Tibial artery (tissue), 4 donors: ENCODE data around the gene GABBR1.

Experiments
- DNase-seq, 2 donors: peaks; one replicate each; pipeline ENCODE4 v3.0.0-alpha.2; 2019
- H3K27ac ChIP-seq, 2 donors: fragments of 200-600 bp; sonication (generic) in 1 of 2; 1 replicate in 1 of 2; 2 replicates in 1 of 2; pipeline ENCODE4 v1.5.1; 2018 to 2019; ENCODE audit warnings: mild to moderate bottlenecking in 1 of 2
- H3K27me3 ChIP-seq, 2 donors: fragments of 200-600 bp; sonication (generic) in 1 of 2; one replicate each; pipeline versions ENCODE4 v1.5.1 to v1.6.0; 2016 to 2019
- H3K36me3 ChIP-seq, 3 donors: fragments of 200-600 bp; sonication (generic) in 2 of 3; one replicate each; pipeline ENCODE4 v1.5.1; 2016 to 2019; ENCODE audit warnings: mild to moderate bottlenecking in 2 of 3
- H3K4me1 ChIP-seq, 4 donors: fragments of 200-600 bp; sonication (generic) in 2 of 4; 1 replicate in 3 of 4; 2 replicates in 1 of 4; pipeline ENCODE4 v1.5.1; 2016 to 2019
- H3K4me3 ChIP-seq, 2 donors: fragments of 200-600 bp; sonication (generic) in 1 of 2; 1 replicate in 1 of 2; 2 replicates in 1 of 2; pipeline ENCODE4 v1.5.1; 2018 to 2019; ENCODE audit warnings: mild to moderate bottlenecking in 2 of 2
- H3K9me3 ChIP-seq, 3 donors: fragments of 200-600 bp; sonication (generic) in 1 of 3; one replicate each; pipeline ENCODE4 v1.5.1; 2016 to 2019
- CTCF ChIP-seq, 2 experiments: fragments of 200-600 bp in 1 of 2; fragments of 450-650 bp in 1 of 2; IDR thresholded peaks; one replicate each; pipeline ENCODE4 v1.5.1; 2017 to 2019; ENCODE audit warnings: antibody characterized with exemption in 2 of 2, mild to moderate bottlenecking in 1 of 2, moderate library complexity in 1 of 2
- intact Hi-C: fragments of 100-400 bp; cut with DNase I; formaldehyde crosslinking; loops from one replicate; pipeline ENCODE4 v1.15.0; 2023; ENCODE audit warnings: low total_unique reads

Gene GABBR1

DNA sequence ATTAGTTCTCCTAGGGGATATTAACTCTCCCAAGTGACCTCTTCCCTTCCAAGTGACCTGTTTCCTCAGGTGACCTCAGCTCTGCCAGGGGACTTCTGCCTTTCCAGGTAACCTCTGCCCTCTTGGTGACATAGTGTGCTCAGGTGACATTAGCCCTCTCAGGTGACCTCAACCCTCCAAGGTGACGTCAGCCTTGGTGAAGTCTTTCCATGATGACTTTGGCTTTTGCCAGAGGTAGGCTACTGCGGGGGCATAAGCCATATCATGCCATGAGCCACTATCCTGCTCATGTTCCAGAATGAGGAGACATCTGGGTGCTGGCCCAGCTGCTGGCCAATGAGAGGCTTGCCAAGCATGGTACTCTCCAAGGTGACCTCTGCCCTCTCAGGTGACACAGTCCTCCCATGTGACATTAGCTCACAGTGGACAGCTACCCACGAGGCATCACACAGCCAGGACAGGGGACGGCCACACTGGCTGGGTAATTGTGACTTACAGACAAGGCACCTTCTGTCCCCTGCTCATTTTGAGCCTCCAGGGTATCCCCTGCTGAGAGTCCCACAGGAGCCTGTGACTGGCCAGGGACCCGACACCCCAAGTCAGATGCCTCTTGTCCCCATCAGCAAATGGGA is 104.6 kb downstream of the GABBR1 start:
- intact Hi-C loops, result no loop called here
- TF ChIP-seq CTCF (IDR thresholded peaks at IDR 0.05), result no peak
- H3K36me3 ChIP-seq, result no peaks in the 10 kb centered on the region
- no peaks in the 10 kb centered on the region for H3K9me3 ChIP-seq
- no peak overlapping the region for H3K27ac ChIP-seq
- H3K4me3 ChIP-seq, result no peak overlapping the region
- peaks cover 0 to 12% of the 10 kb centered on the region in 2 donors for H3K27me3 ChIP-seq
- DNase-seq, result no peak
- H3K4me1 ChIP-seq, result no peaks in the 10 kb centered on the region

GRCh38 chr6:29527564-29527963 is 105.4 kb downstream of the GABBR1 start:
- TF ChIP-seq CTCF (IDR thresholded peaks at IDR 0.05), result no peak
- intact Hi-C loops, result no loop called here
- no peak for DNase-seq
- H3K9me3 ChIP-seq, result no peaks in the 10 kb centered on the region
- no peak overlapping the region for H3K4me3 ChIP-seq
- peaks cover 0 to 12% of the 10 kb centered on the region in 2 donors for H3K27me3 ChIP-seq
- no peaks in the 10 kb centered on the region for H3K4me1 ChIP-seq
- no peaks in the 10 kb centered on the region for H3K36me3 ChIP-seq
- H3K27ac ChIP-seq, result no peak overlapping the region

GRCh38 chr6:29527126-29527525 is 105.9 kb downstream of the GABBR1 start:
- Histone ChIP-seq H3K27me3 (peaks cover 0 to 12% of the 10 kb centered on the region in 2 donors), H3K27ac (no peak overlapping the region), H3K9me3 (no peaks in the 10 kb centered on the region), H3K4me1 (no peaks in the 10 kb centered on the region), H3K4me3 (no peak overlapping the region), H3K36me3 (no peaks in the 10 kb centered on the region)
- no peak for TF ChIP-seq CTCF (IDR thresholded peaks at IDR 0.05)
- DNase-seq, result no peak
- intact Hi-C loops, result no loop called here

DNA sequence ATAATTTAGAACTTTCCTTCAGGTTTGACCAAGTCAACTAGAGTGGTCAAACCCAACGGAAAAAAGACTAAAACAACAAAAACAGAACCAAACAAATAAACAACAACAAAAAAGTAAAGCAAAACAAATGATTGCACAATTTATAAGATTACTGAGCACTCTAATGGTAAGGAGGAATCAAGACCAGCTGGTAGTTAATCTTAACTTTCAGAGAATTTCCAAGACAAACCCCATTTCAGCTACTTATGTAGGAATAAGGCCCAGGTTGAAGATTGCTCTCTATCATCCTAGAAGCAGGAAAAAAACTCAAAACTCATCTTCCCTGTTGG is 107.7 kb downstream of the GABBR1 start:
- H3K4me1 ChIP-seq, result no peaks in the 10 kb centered on the region
- no peaks in the 10 kb centered on the region for H3K9me3 ChIP-seq
- peaks cover 0 to 12% of the 10 kb centered on the region in 2 donors for H3K27me3 ChIP-seq
- no peaks in the 10 kb centered on the region for H3K36me3 ChIP-seq
- no peak for DNase-seq
- no peak overlapping the region for H3K27ac ChIP-seq
- TF ChIP-seq CTCF (IDR thresholded peaks at IDR 0.05), result no peak
- intact Hi-C loops, result no loop called here
- H3K4me3 ChIP-seq, result no peak overlapping the region

- no peak for DNase-seq
- TF ChIP-seq CTCF (IDR thresholded peaks at IDR 0.05), result no peak
- intact Hi-C loops, result no loop called here
Observed at GRCh38 chr6:29524444-29525310, 108.3 kb downstream of the GABBR1 start.

More at GRCh38 chr6:29524444-29525310, 108.3 kb downstream of the GABBR1 start:
- no peaks in the 10 kb centered on the region for H3K36me3 ChIP-seq
- no peak overlapping the region for H3K4me3 ChIP-seq
- no peaks in the 10 kb centered on the region for H3K9me3 ChIP-seq
- no peak overlapping the region for H3K27ac ChIP-seq
- H3K4me1 ChIP-seq, result no peaks in the 10 kb centered on the region
- H3K27me3 ChIP-seq, result peaks cover 0 to 12% of the 10 kb centered on the region in 2 donors
